H9 (cell line): ENCODE data around the gene HASPIN. TPM values are rescaled to one million over a fixed set of nuclear protein-coding genes. Genes with fewer than 3 reads are reported as not detected.

Experiments
- DNase-seq: peaks from one replicate; pipeline ENCODE4 v3.0.0-alpha.2; 2017
- H2AFZ ChIP-seq: one replicate; pipeline ENCODE4 v1.6.1; 2013; ENCODE audit warnings: mild to moderate bottlenecking, low read length, control low read depth, moderate library complexity
- H2AK5ac ChIP-seq: 2 replicates; pipeline ENCODE4 v1.6.1; 2013; ENCODE audit warnings: low read length, control low read depth, mixed read lengths; ENCODE audit not compliant: insufficient read length
- H2BK120ac ChIP-seq: one replicate; pipeline ENCODE4 v1.6.1; 2013; ENCODE audit warnings: low read depth, mild to moderate bottlenecking, low read length, control low read depth, inconsistent platforms; ENCODE audit not compliant: poor library complexity, severe bottlenecking
- H2BK12ac ChIP-seq: 2 replicates; pipeline ENCODE4 v1.6.1; 2013; ENCODE audit warnings: low read length, control low read depth, mixed read lengths, low read depth; ENCODE audit not compliant: insufficient read length
- H2BK15ac ChIP-seq: 2 replicates; pipeline ENCODE4 v1.6.1; 2013; ENCODE audit warnings: low read depth, low read length, control low read depth
- H2BK20ac ChIP-seq: one replicate; pipeline ENCODE4 v1.6.1; 2013; ENCODE audit warnings: low read depth, mild to moderate bottlenecking, low read length, control low read depth, inconsistent platforms; ENCODE audit not compliant: poor library complexity, severe bottlenecking
- H2BK5ac ChIP-seq: 2 replicates; pipeline ENCODE4 v1.6.1; 2013; ENCODE audit warnings: low read length, control low read depth, mixed read lengths; ENCODE audit not compliant: insufficient read length
- H3K14ac ChIP-seq: 2 replicates; pipeline ENCODE4 v1.6.1; 2013; ENCODE audit warnings: low read length, control low read depth; ENCODE audit not compliant: insufficient read depth
- H3K18ac ChIP-seq: 2 replicates; pipeline ENCODE4 v1.6.1; 2013; ENCODE audit warnings: low read depth, mild to moderate bottlenecking, mixed read lengths, low read length, control low read depth; ENCODE audit not compliant: insufficient read length
- H3K23ac ChIP-seq: 2 replicates; pipeline ENCODE4 v1.6.1; 2013; ENCODE audit warnings: low read length, control low read depth, mixed read lengths, low read depth; ENCODE audit not compliant: insufficient read length
- H3K23me2 ChIP-seq: 2 replicates; pipeline ENCODE4 v1.6.1; 2013; ENCODE audit warnings: low read depth, mild to moderate bottlenecking, mixed read lengths, low read length, control low read depth; ENCODE audit not compliant: insufficient read length, poor library complexity, severe bottlenecking
- H3K27ac ChIP-seq: 2 replicates; pipeline ENCODE4 v1.5.1; 2013; ENCODE audit warnings: low read length, control low read depth, mixed read lengths, low read depth; ENCODE audit not compliant: insufficient read length
- H3K27me3 ChIP-seq: 2 replicates; pipeline ENCODE4 v1.6.1; 2013; ENCODE audit warnings: low read length, control low read depth, inconsistent platforms; ENCODE audit not compliant: insufficient read depth
- H3K4ac ChIP-seq: 2 replicates; pipeline ENCODE4 v1.6.1; 2013; ENCODE audit warnings: low read depth, mild to moderate bottlenecking, control low read depth, inconsistent platforms, low read length, moderate library complexity
- H3K4me1 ChIP-seq: 2 replicates; pipeline ENCODE4 v1.6.1; 2013; ENCODE audit warnings: low read length, control low read depth, inconsistent platforms; ENCODE audit not compliant: insufficient read depth
- H3K4me2 ChIP-seq: 2 replicates; pipeline ENCODE4 v1.6.1; 2013; ENCODE audit warnings: low read length, control low read depth, mixed read lengths; ENCODE audit not compliant: insufficient read length, insufficient read depth
- H3K56ac ChIP-seq: 2 replicates; pipeline ENCODE4 v1.6.1; 2013; ENCODE audit warnings: low read depth, mild to moderate bottlenecking, mixed read lengths, low read length, control low read depth; ENCODE audit not compliant: insufficient read length
- H3K79me1 ChIP-seq: 2 replicates; pipeline ENCODE4 v1.6.1; 2013; ENCODE audit warnings: low read depth, mild to moderate bottlenecking, moderate library complexity, low read length, control low read depth, inconsistent platforms; ENCODE audit not compliant: insufficient read depth, poor library complexity, severe bottlenecking
- H3K79me2 ChIP-seq: 2 replicates; pipeline ENCODE4 v1.6.1; 2013; ENCODE audit warnings: low read length, control low read depth, inconsistent platforms; ENCODE audit not compliant: insufficient read depth
- H3K9ac ChIP-seq: 2 replicates; pipeline ENCODE4 v1.6.1; 2013; ENCODE audit warnings: low read length, control low read depth, mixed read lengths; ENCODE audit not compliant: insufficient read length; ENCODE audit errors: extremely low read depth
- H3K9me3 ChIP-seq: one replicate; pipeline ENCODE4 v1.6.1; 2013; ENCODE audit warnings: low read depth, low read length, inconsistent platforms; ENCODE audit not compliant: control insufficient read depth
- H3T11ph ChIP-seq: one replicate; pipeline ENCODE4 v1.6.1; 2013; ENCODE audit warnings: mild to moderate bottlenecking, low read length, control low read depth, inconsistent platforms
- H4K20me1 ChIP-seq: one replicate; pipeline ENCODE4 v1.6.1; 2013; ENCODE audit not compliant: control insufficient read depth, insufficient read length, insufficient read depth
- H4K5ac ChIP-seq: 2 replicates; pipeline ENCODE4 v1.6.1; 2013; ENCODE audit warnings: low read depth, mild to moderate bottlenecking, mixed read lengths, low read length, control low read depth; ENCODE audit not compliant: insufficient read length
- H4K8ac ChIP-seq: replicated peaks from 2 replicates; pipeline ENCODE4 v1.6.1; 2013; ENCODE audit warnings: low read length, control low read depth, mixed read lengths, low read depth; ENCODE audit not compliant: insufficient read length
- H4K91ac ChIP-seq: 2 replicates; pipeline ENCODE4 v1.6.1; 2013; ENCODE audit warnings: low read depth, mild to moderate bottlenecking, moderate library complexity, mixed read lengths, low read length, control low read depth; ENCODE audit not compliant: insufficient read length
- H3K27ac Mint-ChIP-seq, 3 experiments: 2 replicates in 2 of 3; 3 replicates in 1 of 3; pipeline ENCODE4 v1.8.0; 2020 to 2021; ENCODE audit warnings: mixed read lengths in 3 of 3, mild to moderate bottlenecking in 1 of 3, moderate library complexity in 1 of 3
- H3K27me3 Mint-ChIP-seq: 2 replicates; pipeline ENCODE4 v1.8.0; 2021; ENCODE audit warnings: low read depth, mild to moderate bottlenecking, moderate library complexity, mixed read lengths
- H3K36me3 Mint-ChIP-seq, 3 experiments: 2 replicates in 2 of 3; 3 replicates in 1 of 3; pipeline ENCODE4 v1.8.0; 2020 to 2021; ENCODE audit warnings: low read depth in 3 of 3, mixed read lengths in 3 of 3; ENCODE audit not compliant: insufficient read depth in 1 of 3
- H3K4me1 Mint-ChIP-seq, 2 experiments: 2 replicates each; pipeline ENCODE4 v1.8.0; 2020; ENCODE audit warnings: mixed read lengths in 2 of 2
- H3K4me3 Mint-ChIP-seq, 2 experiments: 2 replicates in 1 of 2; 3 replicates in 1 of 2; pipeline ENCODE4 v1.8.0; 2020 to 2021; ENCODE audit warnings: mild to moderate bottlenecking in 2 of 2, mixed read lengths in 2 of 2, moderate library complexity in 1 of 2
- H3K9me3 Mint-ChIP-seq, 2 experiments: 2 replicates in 1 of 2; 3 replicates in 1 of 2; pipeline ENCODE4 v1.8.0; 2020; ENCODE audit warnings: mild to moderate bottlenecking in 2 of 2, mixed read lengths in 2 of 2, moderate library complexity in 1 of 2
- WGBS: extraction: QIAGEN DNeasy Blood & Tissue Kit; methylation state at CpG from one replicate; pipeline ENCODE4 v1.1.7; 2013; ENCODE audit warnings: missing lambda C conversion rate, low lambda C conversion rate, mixed read lengths; ENCODE audit not compliant: insufficient read length; ENCODE audit errors: extremely low coverage; 5-methylcytosine and 5-hydroxymethylcytosine counted together
- total RNA-seq: library from RNA; stranded (reverse); gene quantifications from 2 replicates; pipeline ENCODE4 v1.2.1, GENCODE V29; 2021
- TF ChIP-seq, protein P1 (sequence below): fragments of 200-600 bp; sonication (generic); conservative IDR thresholded peaks from 3 replicates; pipeline ENCODE4 v1.8.0; 2021; ENCODE audit warnings: antibody characterized with exemption, mild to moderate bottlenecking

HASPIN gene
- total RNA-seq, 1 experiment from 2014 or later, result 26.6 TPM

DNA sequence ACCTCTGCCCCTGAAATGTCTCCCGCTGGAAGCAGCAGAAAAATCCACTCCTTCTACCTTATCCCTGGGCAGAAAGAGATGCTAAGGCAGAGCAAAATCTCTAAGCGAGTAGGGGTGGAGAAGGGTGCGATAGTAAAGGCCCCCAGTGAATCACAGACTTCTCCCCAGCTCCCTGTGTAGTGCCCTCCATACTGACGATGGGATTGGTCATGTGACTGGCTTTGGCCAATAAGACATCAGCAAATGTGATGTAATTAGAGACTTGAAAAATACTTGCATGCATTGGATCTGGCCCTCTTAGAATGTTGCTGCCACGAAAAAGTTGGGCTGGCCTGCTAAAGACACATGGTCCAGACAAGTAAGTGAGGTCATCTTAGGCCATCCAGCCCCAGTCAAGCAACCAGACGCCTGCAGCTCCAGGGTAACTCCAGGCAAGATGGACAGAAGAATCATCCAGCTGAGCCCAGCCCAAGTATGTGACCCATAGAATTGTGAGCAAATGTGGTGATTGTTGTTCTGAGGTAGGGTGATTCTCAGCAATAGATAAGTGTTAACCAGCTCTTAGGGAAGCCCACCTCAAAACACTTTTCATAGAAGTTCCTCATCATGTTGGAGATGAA, 36.0 kb downstream of the HASPIN start:
- TF ChIP-seq, protein P1, sequence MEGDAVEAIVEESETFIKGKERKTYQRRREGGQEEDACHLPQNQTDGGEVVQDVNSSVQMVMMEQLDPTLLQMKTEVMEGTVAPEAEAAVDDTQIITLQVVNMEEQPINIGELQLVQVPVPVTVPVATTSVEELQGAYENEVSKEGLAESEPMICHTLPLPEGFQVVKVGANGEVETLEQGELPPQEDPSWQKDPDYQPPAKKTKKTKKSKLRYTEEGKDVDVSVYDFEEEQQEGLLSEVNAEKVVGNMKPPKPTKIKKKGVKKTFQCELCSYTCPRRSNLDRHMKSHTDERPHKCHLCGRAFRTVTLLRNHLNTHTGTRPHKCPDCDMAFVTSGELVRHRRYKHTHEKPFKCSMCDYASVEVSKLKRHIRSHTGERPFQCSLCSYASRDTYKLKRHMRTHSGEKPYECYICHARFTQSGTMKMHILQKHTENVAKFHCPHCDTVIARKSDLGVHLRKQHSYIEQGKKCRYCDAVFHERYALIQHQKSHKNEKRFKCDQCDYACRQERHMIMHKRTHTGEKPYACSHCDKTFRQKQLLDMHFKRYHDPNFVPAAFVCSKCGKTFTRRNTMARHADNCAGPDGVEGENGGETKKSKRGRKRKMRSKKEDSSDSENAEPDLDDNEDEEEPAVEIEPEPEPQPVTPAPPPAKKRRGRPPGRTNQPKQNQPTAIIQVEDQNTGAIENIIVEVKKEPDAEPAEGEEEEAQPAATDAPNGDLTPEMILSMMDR, result no peak
- WGBS, result no CpG with 5 or more reads among the region's 6 CpGs
- no peak overlapping the region for H3K18ac ChIP-seq
- H4K91ac ChIP-seq, result no peak overlapping the region
- H4K20me1 ChIP-seq, result no peaks in the 10 kb centered on the region
- Mint-ChIP-seq H3K4me1 (peaks cover 3 to 5% of the 10 kb centered on the region in 2 experiments), H3K27ac (no peak overlapping the region), H3K9me3 (peaks cover 7 to 10% of the 10 kb centered on the region in 2 experiments; a peak in 4 of 5 replicates), H3K36me3 (peaks cover 2 to 13% (median 8%) of the 10 kb centered on the region in 3 experiments; a peak in 5 of 7 replicates), H3K27me3 (peaks cover 4% of the 10 kb centered on the region; the same call in 1 of the 2 replicates), H3K4me3 (no peak overlapping the region)
- no peak overlapping the region for H2BK5ac ChIP-seq
- no peaks in the 10 kb centered on the region; the same call in 1 of the 2 replicates for H3K4me1 ChIP-seq
- H2AFZ ChIP-seq, result no peak overlapping the region
- no peak for DNase-seq
- no peak overlapping the region for H3K14ac ChIP-seq
- no peaks in the 10 kb centered on the region for H3K9me3 ChIP-seq
- no peak overlapping the region for H2BK12ac ChIP-seq
- no peak overlapping the region for H3K27ac ChIP-seq
- no peak overlapping the region for H3K9ac ChIP-seq
- no peak overlapping the region for H2AK5ac ChIP-seq
- no peak overlapping the region for H3K4me2 ChIP-seq
- H3K27me3 ChIP-seq, result no peaks in the 10 kb centered on the region
- H2BK120ac ChIP-seq, result no peak overlapping the region
- no peak overlapping the region for H3T11ph ChIP-seq
- no peak overlapping the region for H3K56ac ChIP-seq
- peaks cover 3% of the 10 kb centered on the region for H3K23me2 ChIP-seq
- H3K4ac ChIP-seq, result no peak overlapping the region
- no peak overlapping the region for H4K5ac ChIP-seq
- H2BK20ac ChIP-seq, result no peak overlapping the region
- no peaks in the 10 kb centered on the region for H3K79me1 ChIP-seq
- H4K8ac ChIP-seq, result no peak overlapping the region
- no peak overlapping the region for H2BK15ac ChIP-seq
- H3K23ac ChIP-seq, result no peak overlapping the region
- H3K79me2 ChIP-seq, result no peaks in the 10 kb centered on the region
